HG03108 (cell line): ENCODE results near the gene MYBPH.

Experiments
- ATAC-seq: cut with Tn5 transposase; IDR thresholded peaks from one replicate; pipeline ENCODE4 v1.9.1; 2021; ENCODE audit warnings: moderate library complexity; ENCODE audit not compliant: unreplicated experiment

Gene MYBPH, protein sequence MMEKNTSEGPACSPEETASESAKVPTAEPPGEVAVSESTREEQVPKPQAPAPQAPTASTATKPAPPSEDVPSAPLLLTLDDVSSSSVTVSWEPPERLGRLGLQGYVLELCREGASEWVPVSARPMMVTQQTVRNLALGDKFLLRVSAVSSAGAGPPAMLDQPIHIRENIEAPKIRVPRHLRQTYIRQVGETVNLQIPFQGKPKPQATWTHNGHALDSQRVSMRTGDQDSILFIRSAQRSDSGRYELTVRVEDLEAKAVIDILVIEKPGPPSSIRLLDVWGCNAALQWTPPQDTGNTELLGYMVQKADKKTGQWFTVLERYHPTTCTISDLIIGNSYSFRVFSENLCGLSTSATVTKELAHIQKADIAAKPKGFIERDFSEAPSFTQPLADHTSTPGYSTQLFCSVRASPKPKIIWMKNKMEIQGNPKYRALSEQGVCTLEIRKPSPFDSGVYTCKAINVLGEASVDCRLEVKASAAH

DNA sequence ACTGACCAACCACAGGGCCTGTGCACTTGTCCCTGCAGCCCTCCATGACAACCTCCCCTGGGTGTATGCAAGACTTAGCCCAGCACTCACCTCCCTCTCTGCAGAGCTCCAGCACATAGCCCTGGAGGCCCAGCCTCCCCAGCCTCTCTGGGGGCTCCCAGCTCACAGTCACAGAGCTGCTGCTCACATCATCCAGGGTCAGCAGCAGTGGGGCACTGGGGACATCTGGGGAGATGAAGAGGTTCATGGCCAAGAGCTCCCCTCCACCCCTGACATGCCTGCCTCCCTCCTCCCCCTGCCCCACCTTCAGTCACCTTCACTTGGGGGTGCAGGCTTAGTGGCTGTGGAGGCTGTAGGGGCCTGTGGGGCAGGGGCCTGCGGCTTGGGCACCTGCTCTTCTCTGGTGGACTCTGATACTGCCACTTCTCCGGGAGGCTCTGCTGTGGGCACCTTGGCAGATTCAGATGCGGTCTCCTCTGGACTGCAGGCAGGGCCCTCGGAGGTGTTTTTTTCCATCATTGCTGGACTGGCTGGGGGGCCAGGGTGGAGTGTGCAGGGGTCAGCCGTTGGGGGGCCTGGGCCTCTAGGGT is at the start of gene MYBPH:
MYBPH (minus strand) TSS at position 590 of the 590 bp plus-strand sequence; CDS start at position 519, 71 bp downstream.
- no peak for ATAC-seq

- no peak for ATAC-seq
These were observed 49.4 kb upstream of the MYBPH start for GRCh38 chr1:203225071-203225470.

DNA sequence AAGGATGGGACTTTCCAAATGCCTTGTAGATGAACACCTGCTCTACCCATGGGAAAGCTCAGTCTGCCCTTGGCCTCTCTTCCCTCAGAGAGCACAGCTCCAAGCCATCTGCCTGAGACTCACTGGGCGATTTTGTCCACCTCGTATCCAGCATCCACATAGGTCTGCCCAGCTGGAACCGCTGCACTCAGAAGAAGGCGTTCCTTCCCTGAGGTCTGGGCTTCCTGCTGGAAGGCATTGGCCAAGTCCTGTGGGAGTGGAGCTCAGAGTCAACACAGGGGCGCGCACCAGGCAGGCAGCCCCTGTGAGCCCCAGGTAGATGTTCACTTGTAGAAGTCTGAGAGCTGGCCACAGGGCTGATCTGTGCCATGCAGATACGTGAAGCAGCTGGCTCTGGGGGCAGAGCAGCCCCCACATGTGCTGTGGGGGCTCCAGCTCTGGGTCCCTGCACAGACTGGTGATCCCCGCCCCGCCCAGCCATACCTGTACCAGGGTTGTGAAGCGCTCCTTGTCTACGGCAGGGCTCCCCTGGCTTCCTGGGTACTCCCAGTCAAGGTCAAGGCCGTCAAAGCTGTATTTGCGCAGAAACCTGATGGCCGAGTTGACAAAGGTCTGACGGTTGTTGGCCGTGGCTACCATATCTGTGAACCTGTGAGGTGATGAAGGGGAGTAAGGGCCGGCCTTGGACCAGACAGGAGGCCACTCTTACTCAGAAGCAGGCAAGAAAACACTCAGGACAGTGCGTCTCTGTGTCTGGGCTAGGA is 47.6 kb upstream of the MYBPH start:
- no peak for ATAC-seq

DNA sequence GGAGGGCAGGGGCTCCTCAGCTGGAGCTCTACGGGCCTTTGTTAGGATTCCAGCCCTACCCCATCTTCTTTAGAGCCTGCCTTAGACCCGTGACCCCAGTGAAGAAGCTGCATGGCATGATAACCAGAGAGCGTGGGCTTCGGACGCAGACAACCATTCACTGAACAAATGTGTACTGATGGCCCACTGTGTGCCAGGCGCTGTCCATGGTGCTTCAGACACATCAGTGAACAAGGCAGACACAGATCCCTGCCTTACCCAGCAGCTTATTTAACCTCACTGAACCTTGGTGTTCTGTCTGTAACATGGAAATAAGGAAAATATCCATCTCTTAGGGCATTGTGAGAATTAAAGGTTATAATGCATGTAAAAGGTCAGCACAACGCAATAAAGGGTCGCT is 44.3 kb upstream of the MYBPH start:
- ATAC-seq, result no peak

- ATAC-seq, result no peak
These were observed 43.5 kb upstream of the MYBPH start for GRCh38 chr1:203219171-203219570.

GRCh38 chr1:203217668-203218067 is 42.0 kb upstream of the MYBPH start:
- ATAC-seq, result no peak

DNA sequence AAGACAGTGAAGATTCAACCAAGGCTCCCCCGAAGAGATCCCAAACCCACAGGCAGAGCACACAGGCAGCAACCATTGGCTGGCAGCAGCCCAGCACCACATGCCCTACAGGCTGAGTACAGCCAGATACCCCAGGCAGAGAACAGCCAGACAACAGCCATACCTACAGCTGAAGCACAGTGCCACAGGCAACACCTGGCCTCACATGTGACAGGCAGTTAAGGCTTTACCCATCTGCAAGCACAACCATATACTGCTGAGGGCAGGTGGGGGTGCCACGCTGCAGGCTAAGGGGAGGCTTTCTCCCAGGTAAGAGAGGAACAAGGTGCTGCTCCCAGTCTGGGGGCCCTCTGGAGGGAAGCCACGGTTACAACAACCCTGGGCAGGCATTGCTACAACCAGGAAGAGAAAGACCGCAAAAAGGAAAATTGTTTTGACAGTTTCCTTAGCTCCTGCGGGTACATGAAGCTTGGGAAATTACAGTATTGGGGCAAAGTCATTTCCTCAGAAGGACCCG is 41.6 kb upstream of the MYBPH start:
- no peak for ATAC-seq

- no peak for ATAC-seq
These were observed 40.9 kb upstream of the MYBPH start for GRCh38 chr1:203216274-203217138.

DNA sequence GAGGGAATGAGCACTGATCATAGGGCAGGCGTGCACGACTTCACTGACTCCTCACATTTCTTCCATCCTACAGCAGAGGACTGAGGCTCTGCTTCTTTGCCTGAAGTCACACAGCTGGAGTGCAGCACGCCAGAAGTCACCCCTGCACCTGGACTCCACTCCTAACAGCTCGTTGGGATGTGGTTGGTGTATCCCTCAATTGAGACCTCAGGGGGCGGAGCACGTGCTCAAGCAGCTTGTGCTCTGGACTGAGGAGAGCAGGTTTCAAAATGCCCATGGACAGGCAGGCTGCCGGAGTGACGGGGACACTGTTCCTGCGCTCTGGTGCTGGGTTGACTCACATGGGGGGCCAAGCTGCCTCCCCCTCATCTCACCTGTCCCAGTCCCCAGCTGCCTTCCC is 39.9 kb upstream of the MYBPH start:
- ATAC-seq, result no peak

GRCh38 chr1:203214871-203215270 is 39.2 kb upstream of the MYBPH start:
- no peak for ATAC-seq

DNA sequence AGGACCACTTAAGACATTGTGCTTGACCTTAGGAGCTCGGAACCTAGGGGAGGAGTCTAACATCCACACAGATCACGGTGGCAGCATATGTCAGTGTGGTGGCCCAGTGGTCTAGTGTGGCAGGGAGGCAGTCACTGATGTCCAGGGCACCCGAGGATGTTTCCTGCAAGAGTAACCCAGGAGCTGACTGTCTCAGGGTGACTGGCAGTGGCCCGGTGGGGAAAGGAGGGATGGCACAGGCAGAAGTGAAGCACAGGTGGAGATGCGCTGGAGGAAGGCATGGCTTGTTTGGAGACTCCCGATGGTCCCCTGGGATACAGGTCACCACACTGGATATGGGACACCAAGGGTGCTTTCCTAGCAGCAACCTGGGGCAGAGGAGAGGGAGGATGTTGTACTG is 37.5 kb upstream of the MYBPH start:
- ATAC-seq, result no peak

DNA sequence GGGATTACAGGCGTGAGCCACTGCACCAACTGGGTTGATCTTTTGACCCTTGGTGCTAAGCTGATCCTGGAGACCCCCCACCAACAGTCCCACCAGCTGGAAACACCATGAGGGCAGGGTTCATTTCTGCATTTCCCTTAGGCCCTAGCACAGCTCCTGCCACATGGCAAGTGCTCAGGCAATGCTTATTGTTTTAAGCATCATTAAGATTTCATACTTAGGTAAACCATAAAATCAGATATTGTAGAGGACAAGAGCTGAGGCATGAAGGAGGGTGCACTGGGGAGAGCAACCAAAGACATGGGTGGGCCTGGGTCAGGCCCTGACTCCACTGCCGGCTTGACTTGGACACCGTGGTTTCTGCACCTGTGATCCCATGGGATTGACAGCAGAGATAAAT is 36.2 kb upstream of the MYBPH start:
- ATAC-seq, result no peak

DNA sequence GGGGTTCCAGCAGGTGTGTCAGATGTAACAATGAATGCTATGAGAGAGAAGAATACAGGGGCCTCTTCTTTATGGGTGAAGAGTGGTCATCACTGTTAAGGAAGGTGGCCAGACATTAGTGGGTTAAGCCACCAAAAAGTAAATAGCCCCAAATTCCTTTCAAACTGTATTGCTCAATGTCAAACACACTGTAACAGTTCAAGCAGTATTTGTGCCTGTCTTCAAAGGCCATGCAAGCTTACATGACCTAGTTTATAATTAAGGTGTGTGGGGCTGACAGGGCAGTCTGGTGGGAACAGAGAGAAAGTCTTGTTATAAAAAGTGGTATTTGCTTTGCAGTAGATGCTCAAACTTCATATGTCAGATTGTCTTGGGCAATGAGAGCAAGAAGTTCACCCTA is 35.4 kb upstream of the MYBPH start:
- no peak for ATAC-seq

DNA sequence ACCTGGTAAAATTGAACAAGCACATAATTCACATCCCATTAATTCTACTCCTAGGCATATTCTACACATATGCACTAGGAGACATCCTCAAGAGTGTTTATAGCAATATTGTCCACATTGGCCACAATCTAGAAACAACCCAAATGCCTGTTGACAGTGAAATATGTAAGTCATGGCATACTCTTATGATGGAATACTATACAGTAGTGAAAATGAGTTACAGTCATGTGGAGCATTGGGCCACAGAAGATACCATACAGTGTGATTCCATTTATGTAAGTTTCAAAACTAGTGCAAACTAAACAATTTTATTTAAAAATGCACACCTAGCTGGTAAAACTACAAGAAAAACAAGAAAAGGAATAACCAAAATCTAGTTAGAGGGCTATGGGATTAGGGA is 34.7 kb upstream of the MYBPH start:
- ATAC-seq, result no peak

GRCh38 chr1:203208181-203208580 is 32.6 kb upstream of the MYBPH start:
- no peak for ATAC-seq

- no peak for ATAC-seq
These were observed 32.1 kb upstream of the MYBPH start for GRCh38 chr1:203207751-203208150.

- no peak for ATAC-seq
These were observed 30.6 kb upstream of the MYBPH start for GRCh38 chr1:203206129-203206687.

- no peak for ATAC-seq
These were observed 29.1 kb upstream of the MYBPH start for GRCh38 chr1:203204756-203205155.

DNA sequence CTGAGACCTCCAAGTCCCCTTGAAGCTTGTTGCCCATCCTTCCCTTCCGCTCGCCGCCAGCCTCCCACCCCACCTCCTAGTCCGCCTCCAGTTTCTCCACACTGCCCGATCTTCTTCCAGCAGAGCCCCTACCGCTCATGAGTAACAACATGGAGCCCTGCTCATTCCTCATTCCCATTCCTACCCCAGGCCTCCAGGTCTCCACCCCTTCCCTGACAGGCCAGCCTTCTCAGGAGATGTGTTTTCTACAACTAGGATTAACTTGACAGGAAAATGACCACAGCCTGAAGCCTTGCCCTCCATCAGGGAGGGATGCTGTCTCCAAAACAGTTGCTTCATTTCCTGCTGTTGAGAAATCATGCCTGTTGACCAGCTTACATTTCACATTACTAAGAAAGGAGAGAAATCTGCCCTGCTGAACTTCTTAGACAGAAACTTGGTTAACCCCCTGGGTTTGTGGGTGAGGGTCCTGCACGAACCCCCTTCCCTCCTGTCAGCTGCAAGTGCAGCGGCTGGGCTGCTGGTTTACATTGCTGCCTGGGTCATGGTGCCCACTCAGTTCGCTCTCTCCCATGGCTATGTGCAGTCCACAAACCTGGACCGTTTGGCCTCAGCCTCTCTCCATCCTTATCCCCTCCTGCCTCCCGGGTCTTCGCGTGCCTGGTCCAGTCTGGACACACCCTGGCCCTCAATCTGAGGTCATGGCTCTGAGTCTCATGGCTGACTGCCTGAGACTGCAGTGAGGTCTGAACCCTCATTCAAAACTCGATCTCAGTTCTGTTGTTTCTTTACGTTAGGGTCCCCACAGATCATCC is 27.0 kb upstream of the MYBPH start:
- ATAC-seq, result no peak
